Panc1 (cell line): Measurements from ENCODE around the gene TEX28.

Experiments
- POLR2AphosphoS5 ChIP-seq: IDR thresholded peaks from 2 replicates; pipeline ENCODE4 v1.6.1; 2012; ENCODE audit warnings: mild to moderate bottlenecking, low read depth, low read length, moderate library complexity
- SIN3A ChIP-seq: IDR thresholded peaks from 2 replicates; pipeline ENCODE4 v1.6.1; 2012; ENCODE audit warnings: low read depth, mild to moderate bottlenecking, low read length, moderate library complexity, borderline replicate concordance; ENCODE audit not compliant: insufficient read depth
- TCF7L2 ChIP-seq: IDR thresholded peaks from 2 replicates; pipeline ENCODE4 v1.6.1; 2011; ENCODE audit warnings: mild to moderate bottlenecking, low read depth, low read length, inconsistent platforms
- TF ChIP-seq, protein P1 (sequence below): fragments of 450-650 bp; IDR thresholded peaks from 2 replicates; pipeline ENCODE4 v1.5.1; 2017; ENCODE audit warnings: mild to moderate bottlenecking
- TF ChIP-seq, protein P2 (sequence below), 2 experiments: IDR thresholded peaks; 2 replicates each; pipeline ENCODE4 v1.6.1; 2011 to 2012; ENCODE audit warnings: low read depth in 2 of 2, control low read depth in 1 of 2, low read length in 1 of 2, mild to moderate bottlenecking in 1 of 2, moderate library complexity in 1 of 2; ENCODE audit not compliant: insufficient read depth in 1 of 2

DNA sequence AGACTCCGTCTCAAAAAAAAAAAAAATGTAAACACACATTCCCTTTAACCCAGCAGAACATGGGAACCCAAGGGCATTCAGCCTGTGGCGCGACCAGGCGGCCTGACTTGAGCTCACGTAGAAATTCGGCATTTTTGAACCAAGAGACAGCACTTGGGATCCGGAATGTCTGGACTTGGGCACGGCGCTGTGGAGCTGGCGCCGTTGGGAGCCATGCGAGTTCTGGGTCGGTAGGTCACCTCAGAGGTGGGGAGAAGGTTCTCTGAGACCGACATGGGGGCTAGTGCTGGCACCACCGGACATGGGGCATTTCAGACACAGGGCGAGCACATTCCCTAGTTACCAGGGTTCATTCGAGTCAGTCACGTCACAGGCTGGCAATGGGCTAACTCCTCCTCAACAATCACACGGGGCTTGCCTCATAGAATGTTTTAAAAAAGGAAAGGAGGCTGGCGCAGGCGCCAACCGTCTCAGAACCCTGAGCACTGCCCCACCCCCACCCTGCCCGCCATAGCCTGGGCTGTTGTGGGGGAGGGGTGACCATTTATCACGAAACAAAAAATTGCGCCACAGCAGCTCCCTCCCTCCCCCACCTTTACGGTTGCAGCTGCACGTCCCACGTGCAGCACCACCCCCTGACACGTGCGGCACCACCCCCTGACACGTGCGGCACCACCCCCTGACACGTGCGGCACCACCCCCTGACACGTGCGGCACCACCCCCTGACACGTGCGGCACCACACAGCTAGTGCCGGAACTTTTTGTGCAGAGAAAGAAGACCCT is at the start of gene TEX28:
- TF ChIP-seq, protein P1, sequence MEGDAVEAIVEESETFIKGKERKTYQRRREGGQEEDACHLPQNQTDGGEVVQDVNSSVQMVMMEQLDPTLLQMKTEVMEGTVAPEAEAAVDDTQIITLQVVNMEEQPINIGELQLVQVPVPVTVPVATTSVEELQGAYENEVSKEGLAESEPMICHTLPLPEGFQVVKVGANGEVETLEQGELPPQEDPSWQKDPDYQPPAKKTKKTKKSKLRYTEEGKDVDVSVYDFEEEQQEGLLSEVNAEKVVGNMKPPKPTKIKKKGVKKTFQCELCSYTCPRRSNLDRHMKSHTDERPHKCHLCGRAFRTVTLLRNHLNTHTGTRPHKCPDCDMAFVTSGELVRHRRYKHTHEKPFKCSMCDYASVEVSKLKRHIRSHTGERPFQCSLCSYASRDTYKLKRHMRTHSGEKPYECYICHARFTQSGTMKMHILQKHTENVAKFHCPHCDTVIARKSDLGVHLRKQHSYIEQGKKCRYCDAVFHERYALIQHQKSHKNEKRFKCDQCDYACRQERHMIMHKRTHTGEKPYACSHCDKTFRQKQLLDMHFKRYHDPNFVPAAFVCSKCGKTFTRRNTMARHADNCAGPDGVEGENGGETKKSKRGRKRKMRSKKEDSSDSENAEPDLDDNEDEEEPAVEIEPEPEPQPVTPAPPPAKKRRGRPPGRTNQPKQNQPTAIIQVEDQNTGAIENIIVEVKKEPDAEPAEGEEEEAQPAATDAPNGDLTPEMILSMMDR, result no peak
- TF ChIP-seq, protein P2, sequence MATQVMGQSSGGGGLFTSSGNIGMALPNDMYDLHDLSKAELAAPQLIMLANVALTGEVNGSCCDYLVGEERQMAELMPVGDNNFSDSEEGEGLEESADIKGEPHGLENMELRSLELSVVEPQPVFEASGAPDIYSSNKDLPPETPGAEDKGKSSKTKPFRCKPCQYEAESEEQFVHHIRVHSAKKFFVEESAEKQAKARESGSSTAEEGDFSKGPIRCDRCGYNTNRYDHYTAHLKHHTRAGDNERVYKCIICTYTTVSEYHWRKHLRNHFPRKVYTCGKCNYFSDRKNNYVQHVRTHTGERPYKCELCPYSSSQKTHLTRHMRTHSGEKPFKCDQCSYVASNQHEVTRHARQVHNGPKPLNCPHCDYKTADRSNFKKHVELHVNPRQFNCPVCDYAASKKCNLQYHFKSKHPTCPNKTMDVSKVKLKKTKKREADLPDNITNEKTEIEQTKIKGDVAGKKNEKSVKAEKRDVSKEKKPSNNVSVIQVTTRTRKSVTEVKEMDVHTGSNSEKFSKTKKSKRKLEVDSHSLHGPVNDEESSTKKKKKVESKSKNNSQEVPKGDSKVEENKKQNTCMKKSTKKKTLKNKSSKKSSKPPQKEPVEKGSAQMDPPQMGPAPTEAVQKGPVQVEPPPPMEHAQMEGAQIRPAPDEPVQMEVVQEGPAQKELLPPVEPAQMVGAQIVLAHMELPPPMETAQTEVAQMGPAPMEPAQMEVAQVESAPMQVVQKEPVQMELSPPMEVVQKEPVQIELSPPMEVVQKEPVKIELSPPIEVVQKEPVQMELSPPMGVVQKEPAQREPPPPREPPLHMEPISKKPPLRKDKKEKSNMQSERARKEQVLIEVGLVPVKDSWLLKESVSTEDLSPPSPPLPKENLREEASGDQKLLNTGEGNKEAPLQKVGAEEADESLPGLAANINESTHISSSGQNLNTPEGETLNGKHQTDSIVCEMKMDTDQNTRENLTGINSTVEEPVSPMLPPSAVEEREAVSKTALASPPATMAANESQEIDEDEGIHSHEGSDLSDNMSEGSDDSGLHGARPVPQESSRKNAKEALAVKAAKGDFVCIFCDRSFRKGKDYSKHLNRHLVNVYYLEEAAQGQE (IDR thresholded peaks at IDR 0.05; ENCODE audit: insufficient read depth in 1 of 2, low read depth in 2 of 2, low read length in 1 of 2), result no peak
- TF ChIP-seq POLR2AphosphoS5, result no peak
- TF ChIP-seq SIN3A, result no peak
- no peak for TF ChIP-seq TCF7L2
